Keratinocyte (primary cell): ENCODE results near the gene RNF112.

Experiments used
- CTCF ChIP-seq, 3 experiments: IDR thresholded peaks in 1 of 3; conservative IDR thresholded peaks in 1 of 3; optimal IDR thresholded peaks in 1 of 3; 2 replicates in 2 of 3; 3 replicates in 1 of 3; pipeline versions ENCODE3 to v1.5.1; 2011; ENCODE audit warnings: low read length in 3 of 3, mild to moderate bottlenecking in 3 of 3, moderate library complexity in 2 of 3, control low read depth in 1 of 3, inconsistent platforms in 1 of 3; ENCODE audit not compliant: insufficient read depth in 2 of 3; ENCODE audit errors: extremely low read depth in 1 of 3
- EZH2 ChIP-seq: IDR thresholded peaks from one replicate; pipeline ENCODE4 v1.6.1; 2012; ENCODE audit warnings: inconsistent platforms, mild to moderate bottlenecking, low read length, moderate library complexity

- TF ChIP-seq CTCF (optimal IDR thresholded peaks at IDR 0.05 in 1 of 3, IDR thresholded peaks at IDR 0.05 in 1 of 3, conservative IDR thresholded peaks at IDR 0.05 in 1 of 3; ENCODE audit: extremely low read depth in 1 of 3, insufficient read depth in 2 of 3, low read length in 3 of 3) (no peak), EZH2 (no peak)
Measured at GRCh38 chr17:19382531-19383444, 28.2 kb upstream of the RNF112 start.
